MM.1S (cell line): ENCODE measurements around the gene LINGO4.

Experiments used
- CTCF ChIP-seq: fragments of 300-600 bp; sonication (generic); IDR thresholded peaks from 2 replicates; pipeline ENCODE4 v1.5.1; 2016; ENCODE audit warnings: antibody characterized with exemption, low read length, mixed read lengths
- EZH2phosphoT487 ChIP-seq: fragments of 300-600 bp; sonication (generic); IDR thresholded peaks from 2 replicates; pipeline ENCODE4 v1.6.1; 2018; ENCODE audit warnings: antibody characterized with exemption, low read length

GRCh38 chr1:151815716-151816327 lies 10.6 kb upstream of the LINGO4 start:
- no peak for TF ChIP-seq CTCF
- no peak for TF ChIP-seq EZH2phosphoT487
